Immature natural killer cell (primary cell): ENCODE data around the gene CCDC6. TPM values are rescaled to one million over a fixed set of nuclear protein-coding genes. Genes with fewer than 3 reads are reported as not detected.
"Not testable (repeated sequence)": the region's sequence is repeated elsewhere in the genome, so short reads cannot be mapped to it uniquely, and the experiment has no call there.

Experiments used
- DNase-seq, 3 donors: peaks; one replicate each; pipeline ENCODE4 v3.0.0; 2022; ENCODE audit warnings: mixed read lengths in 1 of 3
- H3K27ac Mint-ChIP-seq, 6 donors: one replicate each; pipeline ENCODE4 v1.8.0; 2020; ENCODE audit warnings: mixed read lengths in 6 of 6, mild to moderate bottlenecking in 5 of 6, inconsistent platforms in 4 of 6, moderate library complexity in 3 of 6
- H3K27me3 Mint-ChIP-seq, 3 donors: one replicate each; pipeline ENCODE4 v1.8.0; 2020 to 2021; ENCODE audit warnings: low read depth in 3 of 3, mild to moderate bottlenecking in 3 of 3, mixed read lengths in 3 of 3, moderate library complexity in 3 of 3, inconsistent platforms in 1 of 3
- H3K36me3 Mint-ChIP-seq, 3 donors: one replicate each; pipeline ENCODE4 v1.8.0; 2020; ENCODE audit warnings: mixed read lengths in 3 of 3, inconsistent platforms in 2 of 3, mild to moderate bottlenecking in 2 of 3
- H3K4me1 Mint-ChIP-seq, 2 donors: one replicate each; pipeline ENCODE4 v1.8.0; 2020; ENCODE audit warnings: inconsistent platforms in 2 of 2, mild to moderate bottlenecking in 2 of 2, mixed read lengths in 2 of 2, moderate library complexity in 1 of 2
- H3K4me3 Mint-ChIP-seq, 5 donors: one replicate each; pipeline ENCODE4 v1.8.0; 2020; ENCODE audit warnings: mild to moderate bottlenecking in 5 of 5, mixed read lengths in 5 of 5, inconsistent platforms in 3 of 5, moderate library complexity in 3 of 5
- H3K9me3 Mint-ChIP-seq, 6 donors: one replicate each; pipeline ENCODE4 v1.8.0; 2020; ENCODE audit warnings: mild to moderate bottlenecking in 6 of 6, mixed read lengths in 6 of 6, inconsistent platforms in 4 of 6, moderate library complexity in 3 of 6
- polyA plus RNA-seq, 3 donors: library from polyadenylated mRNA; unstranded; fragments of 300-500 nt; fragmentation: Illumina TruSeq; gene quantifications; one replicate each; pipeline ENCODE4 v1.2.3, GENCODE V29; 2021

Gene CCDC6
- 1 to 10 TPM; 1.6 to 3.5 (median 1.8) TPM for polyA plus RNA-seq

GRCh38 chr10:59906417-59907202 lies at the start of gene CCDC6:
CCDC6 (minus strand) TSS chr10:59906556; CDS start chr10:59906424, 132 bp downstream.
- peaks cover 0 to 3% (median 2%) of the 10 kb centered on the region in 3 donors for H3K27me3 Mint-ChIP-seq
- no peaks in the 10 kb centered on the region for H3K9me3 Mint-ChIP-seq
- peaks cover 53 to 66% of the 10 kb centered on the region in 2 donors for H3K4me1 Mint-ChIP-seq
- no peaks in the 10 kb centered on the region for H3K36me3 Mint-ChIP-seq
- peak within 1 kb of the TSS; percentile 95 to 97 (median 96) for H3K4me3 Mint-ChIP-seq
- peak within 1 kb of the TSS; percentile 89 to 97 (median 96) for H3K27ac Mint-ChIP-seq
- DNase-seq, result peak; percentile 91 to 92 (median 91)

DNA sequence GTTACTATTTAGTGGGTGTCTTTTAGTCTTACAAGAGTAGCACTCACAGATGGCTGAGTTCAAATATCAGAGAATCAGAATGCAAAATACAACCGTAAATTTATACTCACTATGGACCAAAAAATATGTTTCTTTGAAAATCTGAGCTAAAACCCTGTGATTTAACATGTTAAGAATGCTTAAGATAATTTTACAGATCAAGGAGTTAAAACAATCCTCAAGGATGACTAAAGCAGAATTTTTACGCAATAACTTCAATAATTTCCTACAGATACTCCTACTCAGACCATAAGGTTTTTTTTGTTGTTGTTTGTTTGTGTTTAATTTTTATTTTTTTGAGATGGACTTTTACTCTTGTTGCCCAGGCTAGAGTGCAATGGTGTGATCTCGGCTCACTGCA lies 47.9 kb upstream of the CCDC6 start:
- Mint-ChIP-seq H3K9me3 (no peaks in the 10 kb centered on the region), H3K27me3 (peaks cover 0 to 18% (median 0%) of the 10 kb centered on the region in 3 donors), H3K27ac (no peak overlapping the region), H3K4me1 (no peaks in the 10 kb centered on the region), H3K36me3 (no peaks in the 10 kb centered on the region), H3K4me3 (no peak overlapping the region)
- no peak for DNase-seq

DNA sequence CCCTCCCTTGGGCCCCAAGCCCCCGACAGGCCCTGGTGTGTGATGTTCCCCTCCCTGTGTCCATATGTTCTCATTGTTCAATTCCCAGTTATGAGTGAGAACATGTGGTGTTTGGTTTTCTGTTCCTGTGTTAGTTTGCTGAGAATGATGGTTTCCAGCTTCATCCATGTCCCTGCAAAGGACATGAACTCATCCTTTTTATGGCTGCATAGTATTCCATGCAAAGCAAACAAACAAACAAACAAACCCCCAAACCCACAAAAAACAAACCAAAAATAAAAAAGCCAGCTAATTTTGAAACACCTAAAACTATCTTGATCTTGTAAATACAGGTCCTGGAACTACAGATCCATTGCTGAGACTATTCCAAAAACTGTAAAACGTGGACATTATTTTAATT lies 47.4 kb upstream of the CCDC6 start:
- not testable (repeated sequence) for H3K4me1 Mint-ChIP-seq, H3K27ac Mint-ChIP-seq, H3K9me3 Mint-ChIP-seq, DNase-seq, H3K4me3 Mint-ChIP-seq, H3K36me3 Mint-ChIP-seq
- peaks cover 0 to 16% (median 0%) of the 10 kb centered on the region in 3 donors for H3K27me3 Mint-ChIP-seq

DNA sequence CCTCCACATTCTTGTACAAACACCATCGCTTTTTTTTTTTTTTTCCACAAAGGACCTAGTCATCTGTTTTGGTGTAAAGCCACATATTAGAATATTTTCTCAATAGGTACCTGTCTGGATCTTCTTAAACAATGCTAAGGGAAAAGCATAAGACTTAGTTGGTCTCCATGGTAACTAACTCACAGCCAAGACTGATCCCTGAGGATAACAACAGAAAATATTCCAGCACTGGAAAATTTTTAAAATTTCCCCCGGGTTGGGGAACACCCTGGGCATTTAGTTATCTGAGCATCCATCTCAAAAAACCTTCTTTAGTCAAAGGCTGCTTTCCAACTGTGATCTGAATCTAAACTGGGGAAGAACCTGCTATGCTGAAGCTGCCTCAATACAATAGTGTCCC lies 43.7 kb upstream of the CCDC6 start:
- no peak for DNase-seq
- no peak overlapping the region for H3K4me3 Mint-ChIP-seq
- no peaks in the 10 kb centered on the region for H3K36me3 Mint-ChIP-seq
- no peaks in the 10 kb centered on the region for H3K9me3 Mint-ChIP-seq
- no peaks in the 10 kb centered on the region for H3K4me1 Mint-ChIP-seq
- no peak overlapping the region for H3K27ac Mint-ChIP-seq
- peaks cover 3 to 7% (median 7%) of the 10 kb centered on the region in 3 donors for H3K27me3 Mint-ChIP-seq

DNA sequence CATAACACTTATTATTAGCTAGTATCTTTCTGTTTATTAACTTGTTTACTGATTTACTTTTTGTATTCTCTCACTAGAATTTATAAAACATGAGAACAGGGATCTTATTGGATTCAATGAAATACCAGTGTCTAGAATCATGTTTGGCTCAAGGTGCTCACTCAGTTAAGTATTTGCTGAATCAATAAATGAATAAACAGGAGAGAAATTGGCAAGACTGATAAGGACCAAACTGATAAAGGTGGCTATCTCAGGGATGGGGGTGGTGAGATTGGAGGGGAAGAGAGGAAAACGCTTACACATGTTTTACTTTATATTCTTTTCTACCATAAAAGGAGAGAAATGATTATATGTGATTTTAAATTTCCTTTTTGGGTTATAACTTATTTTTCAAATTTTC lies 43.3 kb upstream of the CCDC6 start:
- Mint-ChIP-seq H3K27me3 (peaks cover 3 to 7% (median 4%) of the 10 kb centered on the region in 3 donors), H3K4me1 (no peaks in the 10 kb centered on the region), H3K27ac (no peak overlapping the region), H3K9me3 (no peaks in the 10 kb centered on the region), H3K4me3 (no peak overlapping the region), H3K36me3 (no peaks in the 10 kb centered on the region)
- DNase-seq, result no peak

GRCh38 chr10:59945991-59946390 lies 39.6 kb upstream of the CCDC6 start:
- peaks cover 0 to 7% (median 5%) of the 10 kb centered on the region in 3 donors for H3K27me3 Mint-ChIP-seq
- H3K4me1 Mint-ChIP-seq, result no peaks in the 10 kb centered on the region
- H3K9me3 Mint-ChIP-seq, result no peaks in the 10 kb centered on the region
- no peak for DNase-seq
- H3K27ac Mint-ChIP-seq, result no peak overlapping the region
- H3K4me3 Mint-ChIP-seq, result no peak overlapping the region
- H3K36me3 Mint-ChIP-seq, result no peaks in the 10 kb centered on the region

GRCh38 chr10:59945590-59945989 lies 39.2 kb upstream of the CCDC6 start:
- Mint-ChIP-seq H3K27me3 (peaks cover 2 to 7% (median 5%) of the 10 kb centered on the region in 3 donors), H3K4me3 (no peak overlapping the region), H3K36me3 (no peaks in the 10 kb centered on the region), H3K27ac (no peak overlapping the region), H3K9me3 (peaks cover 0 to 1% (median 0%) of the 10 kb centered on the region in 6 donors), H3K4me1 (no peaks in the 10 kb centered on the region)
- no peak for DNase-seq

- no peaks in the 10 kb centered on the region for H3K4me1 Mint-ChIP-seq
- no peak overlapping the region for H3K4me3 Mint-ChIP-seq
- no peaks in the 10 kb centered on the region for H3K36me3 Mint-ChIP-seq
- peaks cover 2 to 7% (median 5%) of the 10 kb centered on the region in 3 donors for H3K27me3 Mint-ChIP-seq
- H3K9me3 Mint-ChIP-seq, result peaks cover 0 to 1% (median 0%) of the 10 kb centered on the region in 6 donors
- no peak overlapping the region for H3K27ac Mint-ChIP-seq
- DNase-seq, result no peak
Observed at GRCh38 chr10:59944339-59944935, 38.1 kb upstream of the CCDC6 start.

DNA sequence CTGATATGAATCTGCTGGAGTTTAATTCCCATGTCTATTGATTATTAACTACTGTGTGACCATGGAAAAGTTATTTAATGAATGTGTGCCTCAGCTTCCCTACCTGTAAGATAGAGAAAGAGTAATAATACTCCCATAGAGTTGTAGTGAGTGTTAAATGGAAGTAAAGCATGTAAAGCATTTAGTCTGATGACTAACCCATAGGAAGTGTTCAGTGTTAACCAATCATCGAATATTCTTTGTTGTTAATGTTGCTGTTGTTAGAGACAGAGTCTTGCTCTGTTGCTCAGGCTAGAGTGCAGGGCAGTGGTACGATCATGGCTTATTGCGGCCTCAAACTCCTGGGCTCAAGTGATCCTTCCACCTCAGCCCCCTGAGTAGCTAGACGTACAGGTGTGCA lies 36.2 kb upstream of the CCDC6 start:
- H3K27me3 Mint-ChIP-seq, result peaks cover 2 to 8% (median 5%) of the 10 kb centered on the region in 3 donors
- no peaks in the 10 kb centered on the region for H3K36me3 Mint-ChIP-seq
- H3K27ac Mint-ChIP-seq, result no peak overlapping the region
- peaks cover 0 to 1% (median 0%) of the 10 kb centered on the region in 6 donors for H3K9me3 Mint-ChIP-seq
- no peaks in the 10 kb centered on the region for H3K4me1 Mint-ChIP-seq
- DNase-seq, result no peak
- no peak overlapping the region for H3K4me3 Mint-ChIP-seq

GRCh38 chr10:59937720-59938119 lies 31.4 kb upstream of the CCDC6 start:
- Mint-ChIP-seq H3K4me3 (no peak overlapping the region), H3K4me1 (no peaks in the 10 kb centered on the region), H3K9me3 (peaks cover 0 to 1% (median 0%) of the 10 kb centered on the region in 6 donors), H3K36me3 (no peaks in the 10 kb centered on the region), H3K27ac (no peak overlapping the region), H3K27me3 (peaks cover 3 to 6% (median 3%) of the 10 kb centered on the region in 3 donors)
- no peak for DNase-seq

GRCh38 chr10:59934701-59935100 lies 28.3 kb upstream of the CCDC6 start:
- Mint-ChIP-seq H3K4me3 (no peak overlapping the region), H3K9me3 (no peaks in the 10 kb centered on the region), H3K4me1 (no peaks in the 10 kb centered on the region), H3K36me3 (no peaks in the 10 kb centered on the region), H3K27me3 (peaks cover 3 to 7% (median 4%) of the 10 kb centered on the region in 3 donors), H3K27ac (no peak overlapping the region)
- no peak for DNase-seq

GRCh38 chr10:59930788-59931521 lies 24.6 kb upstream of the CCDC6 start:
- not testable (repeated sequence) for H3K27me3 Mint-ChIP-seq, H3K4me3 Mint-ChIP-seq, H3K9me3 Mint-ChIP-seq, H3K4me1 Mint-ChIP-seq, H3K27ac Mint-ChIP-seq, DNase-seq, H3K36me3 Mint-ChIP-seq

GRCh38 chr10:59926086-59926485 lies 19.7 kb upstream of the CCDC6 start:
- peaks cover 0 to 12% (median 10%) of the 10 kb centered on the region in 3 donors for H3K36me3 Mint-ChIP-seq

DNA sequence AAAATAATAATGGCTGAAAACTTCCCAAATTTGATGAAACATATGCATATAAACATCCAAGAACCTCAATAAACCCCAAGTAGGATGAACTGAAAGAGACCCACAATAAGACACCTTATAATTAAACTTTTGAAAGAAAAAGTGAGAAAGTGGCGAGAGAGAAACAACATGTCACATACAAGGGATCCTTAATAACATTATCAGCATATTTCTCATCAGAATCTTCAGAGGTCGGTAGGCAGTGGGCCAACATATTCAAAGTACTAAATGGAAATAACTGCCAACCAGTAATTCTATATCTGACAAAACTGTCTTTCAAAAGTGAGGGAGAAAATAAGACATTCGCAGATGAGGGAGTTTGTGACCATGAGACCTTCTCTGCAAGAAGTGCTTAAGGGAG lies 16.6 kb upstream of the CCDC6 start:
- H3K4me1 Mint-ChIP-seq, result no peaks in the 10 kb centered on the region
- no peak for DNase-seq
- H3K36me3 Mint-ChIP-seq, result peaks cover 0 to 12% (median 10%) of the 10 kb centered on the region in 3 donors
- H3K9me3 Mint-ChIP-seq, result peaks cover 7 to 20% (median 16%) of the 10 kb centered on the region in 6 donors
- H3K27ac Mint-ChIP-seq, result no peak overlapping the region
- H3K4me3 Mint-ChIP-seq, result no peak overlapping the region
- peaks cover 5 to 19% (median 10%) of the 10 kb centered on the region in 3 donors for H3K27me3 Mint-ChIP-seq

More at GRCh38 chr10:59926086-59926485, 19.7 kb upstream of the CCDC6 start:
- Mint-ChIP-seq H3K4me3 (no peak overlapping the region), H3K27me3 (peaks cover 3 to 16% (median 10%) of the 10 kb centered on the region in 3 donors), H3K27ac (no peak overlapping the region), H3K4me1 (no peaks in the 10 kb centered on the region), H3K9me3 (peaks cover 7 to 20% (median 16%) of the 10 kb centered on the region in 6 donors)
- no peak for DNase-seq
